HG02884 (cell line): Measurements from ENCODE around the gene SORL1-AS1.
"Not testable (repeated sequence)": the region's sequence is repeated elsewhere in the genome, so short reads cannot be mapped to it uniquely, and the experiment has no call there.

Source experiments
- ATAC-seq: cut with Tn5 transposase; IDR thresholded peaks from one replicate; pipeline ENCODE4 v1.9.1; 2021; ENCODE audit warnings: mild to moderate bottlenecking, moderate library complexity; ENCODE audit not compliant: unreplicated experiment

Gene SORL1-AS1

GRCh38 chr11:121431820-121432526 lies 20.8 kb downstream of the SORL1-AS1 start:
- peak; percentile 37 for ATAC-seq

DNA sequence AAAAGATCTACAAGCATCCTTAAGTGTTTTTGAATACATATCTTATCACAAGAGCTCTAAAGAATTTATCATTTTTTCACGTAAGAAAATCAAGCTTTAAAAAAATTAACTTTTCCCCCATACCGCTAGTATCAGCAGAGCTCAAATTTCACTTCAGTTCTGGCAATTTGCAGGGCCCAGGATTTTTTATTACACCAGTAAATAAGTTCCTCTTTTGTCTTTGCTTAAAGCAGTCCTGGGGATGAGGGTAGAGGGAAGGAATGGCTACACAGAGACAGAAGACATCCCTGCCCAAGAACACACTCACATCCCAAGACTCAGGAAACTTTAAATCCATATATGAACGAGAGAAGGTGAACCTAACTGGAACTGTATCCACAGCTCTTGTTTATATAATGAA lies 23.2 kb downstream of the SORL1-AS1 start:
- no peak for ATAC-seq

DNA sequence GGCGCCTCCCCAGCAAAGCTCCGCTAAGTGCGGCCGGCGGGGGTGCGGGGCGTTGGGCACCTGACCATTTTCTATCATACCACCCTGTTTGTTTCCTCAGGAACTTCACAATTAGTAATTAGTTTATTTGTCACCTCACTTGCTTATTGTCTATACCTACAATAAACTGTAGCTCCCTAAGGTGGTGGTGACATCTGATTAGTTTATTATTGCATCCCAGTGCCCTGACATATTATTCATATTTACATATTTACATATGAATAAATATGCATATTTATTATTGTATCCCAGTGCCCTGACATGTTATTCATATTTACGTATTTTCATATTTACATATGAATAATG lies 25.4 kb downstream of the SORL1-AS1 start:
- ATAC-seq = no peak

- ATAC-seq = no peak
These were observed 26.0 kb downstream of the SORL1-AS1 start for GRCh38 chr11:121426476-121427399.

DNA sequence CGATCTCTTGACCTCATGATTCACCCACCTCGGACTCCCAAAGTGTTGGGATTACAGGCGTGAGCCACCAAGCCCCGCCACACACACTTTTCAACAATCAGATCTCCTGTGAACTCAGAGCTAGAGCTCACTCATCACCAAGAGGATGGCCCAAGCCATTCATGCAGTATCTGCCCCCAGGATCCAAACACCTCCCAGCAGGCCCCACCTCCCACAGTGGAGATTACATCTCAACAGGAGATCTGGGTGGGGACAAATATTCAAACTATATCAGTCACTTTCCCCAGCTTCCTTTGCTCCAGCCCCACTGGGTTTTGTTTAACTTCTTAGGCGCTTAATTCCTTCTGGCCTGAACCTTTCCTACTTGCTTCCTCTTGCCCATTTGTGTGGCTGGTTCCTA lies 26.9 kb downstream of the SORL1-AS1 start:
- no peak for ATAC-seq

DNA sequence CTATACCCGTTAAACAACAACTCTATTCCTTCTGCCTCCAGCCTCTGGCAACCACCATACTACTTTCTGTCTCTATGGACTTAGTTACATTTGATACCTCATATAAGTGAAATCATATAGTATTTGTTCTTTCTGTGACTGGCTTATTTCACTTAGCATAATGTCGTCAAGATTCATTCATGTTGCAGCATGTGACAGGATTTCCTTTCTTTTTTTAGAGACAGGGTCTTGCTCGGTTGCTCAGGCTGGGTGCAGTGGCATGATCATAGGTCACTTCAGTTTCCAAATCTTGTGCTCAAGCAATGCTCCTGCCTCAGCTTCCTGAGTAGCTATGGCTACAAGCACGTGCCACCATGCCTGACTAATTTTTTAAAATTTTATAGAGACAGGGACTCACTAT lies 30.1 kb downstream of the SORL1-AS1 start:
- ATAC-seq = no peak

- no peak for ATAC-seq
These were observed 31.4 kb downstream of the SORL1-AS1 start for GRCh38 chr11:121421149-121421901.

GRCh38 chr11:121420398-121420797 lies 32.4 kb downstream of the SORL1-AS1 start:
- no peak for ATAC-seq

GRCh38 chr11:121419836-121420235 lies 32.9 kb downstream of the SORL1-AS1 start:
- no peak for ATAC-seq

- ATAC-seq = no peak
These were observed 34.1 kb downstream of the SORL1-AS1 start for GRCh38 chr11:121418625-121419114.

DNA sequence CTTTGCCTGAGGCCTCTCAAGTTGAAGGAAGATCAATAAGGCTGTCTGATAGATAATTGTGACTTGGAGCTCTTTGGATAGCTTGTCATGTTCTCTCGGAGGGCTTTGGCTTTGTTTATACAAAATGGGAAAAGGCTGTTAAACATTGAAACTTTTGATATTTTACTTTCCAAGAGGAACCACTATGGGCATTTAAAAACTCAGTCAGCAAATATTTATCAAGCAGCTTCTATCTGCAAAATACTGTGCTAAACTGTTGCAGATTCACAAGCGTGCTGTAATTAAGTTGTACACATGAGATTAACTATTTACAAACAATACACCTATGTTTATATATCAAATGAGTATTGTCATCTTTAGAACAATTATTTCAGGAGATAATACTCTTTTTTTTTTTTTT lies 35.2 kb downstream of the SORL1-AS1 start:
- no peak for ATAC-seq

DNA sequence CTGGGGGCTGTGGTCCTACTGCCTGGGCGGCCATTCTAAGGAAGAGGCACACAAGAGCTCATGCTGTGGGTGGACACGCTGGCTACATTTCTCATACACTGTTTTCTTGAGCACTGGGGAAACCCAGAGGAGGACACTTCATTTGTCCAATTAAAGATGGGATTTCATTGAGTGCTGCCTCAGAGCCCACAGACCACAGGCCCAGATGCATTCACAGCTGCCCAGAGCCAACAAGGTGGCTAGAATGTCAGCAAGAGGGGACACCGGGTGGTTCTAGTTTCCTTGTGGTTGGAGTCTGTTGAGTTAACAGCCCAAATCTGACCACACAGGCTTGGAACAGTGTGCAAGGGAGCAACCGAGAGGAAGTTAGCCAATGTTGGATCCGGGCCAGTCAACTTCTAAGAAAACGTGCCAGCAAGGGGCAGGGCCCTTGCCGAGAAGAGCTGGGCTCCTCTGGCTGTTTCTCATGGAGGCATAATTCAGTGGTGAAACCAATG lies 35.7 kb downstream of the SORL1-AS1 start:
- ATAC-seq = peak; percentile 53

DNA sequence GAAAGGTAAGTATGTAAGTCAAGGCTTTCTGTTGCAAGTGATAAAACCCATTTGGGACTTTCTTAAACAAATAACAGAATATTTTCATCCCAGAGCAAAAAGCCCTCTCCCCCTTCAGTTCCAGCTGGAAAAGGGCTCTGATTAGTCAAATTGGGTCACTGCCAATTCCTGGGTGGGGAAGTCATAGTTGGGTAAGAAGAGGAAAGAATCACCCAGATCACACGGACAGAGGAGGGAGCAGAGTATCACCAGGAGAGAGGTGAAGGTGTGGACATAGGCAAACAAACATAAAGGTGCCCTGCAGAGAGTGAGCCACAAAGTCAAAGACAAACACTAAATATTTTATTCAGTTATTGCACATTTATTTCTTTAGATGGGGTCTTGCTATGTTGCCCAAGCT lies 36.9 kb downstream of the SORL1-AS1 start:
- ATAC-seq = no peak

DNA sequence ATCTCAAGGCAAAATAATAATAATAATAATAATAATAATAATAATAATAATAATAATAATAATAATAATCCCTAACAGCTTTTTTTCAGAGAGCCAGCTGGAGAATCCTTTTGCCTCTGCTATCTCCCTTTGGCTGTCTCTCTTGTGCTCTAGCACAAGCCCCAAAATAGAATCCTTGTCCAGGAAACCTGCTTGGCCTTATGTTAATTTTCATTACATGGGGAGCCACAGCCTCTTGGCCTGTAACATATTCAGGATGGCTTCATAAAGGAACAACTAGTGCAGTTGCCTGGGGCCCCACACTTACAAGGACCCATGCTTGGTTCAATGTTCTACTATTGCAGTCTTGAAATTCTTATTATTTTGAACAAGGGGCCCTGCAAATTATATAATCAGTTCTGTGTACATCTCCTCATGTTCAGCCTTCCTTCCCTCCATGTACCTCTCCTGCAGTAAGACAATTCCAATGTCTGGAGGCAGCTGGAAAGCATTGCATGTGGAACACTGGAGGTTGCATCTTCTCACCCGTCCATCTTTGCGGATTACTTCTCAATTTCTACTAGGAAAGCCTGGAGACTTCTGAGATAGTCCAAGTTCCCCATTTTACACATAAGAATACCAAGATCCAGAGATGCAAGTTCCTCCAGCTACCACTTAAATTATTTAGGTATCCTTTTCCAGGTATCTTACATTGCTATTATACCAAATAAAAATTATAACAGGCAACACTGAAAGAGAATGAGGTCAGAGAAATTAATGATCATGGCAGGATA lies 38.4 kb downstream of the SORL1-AS1 start:
- no peak for ATAC-seq

- ATAC-seq = no peak
These were observed 39.9 kb downstream of the SORL1-AS1 start for GRCh38 chr11:121412711-121413415.

DNA sequence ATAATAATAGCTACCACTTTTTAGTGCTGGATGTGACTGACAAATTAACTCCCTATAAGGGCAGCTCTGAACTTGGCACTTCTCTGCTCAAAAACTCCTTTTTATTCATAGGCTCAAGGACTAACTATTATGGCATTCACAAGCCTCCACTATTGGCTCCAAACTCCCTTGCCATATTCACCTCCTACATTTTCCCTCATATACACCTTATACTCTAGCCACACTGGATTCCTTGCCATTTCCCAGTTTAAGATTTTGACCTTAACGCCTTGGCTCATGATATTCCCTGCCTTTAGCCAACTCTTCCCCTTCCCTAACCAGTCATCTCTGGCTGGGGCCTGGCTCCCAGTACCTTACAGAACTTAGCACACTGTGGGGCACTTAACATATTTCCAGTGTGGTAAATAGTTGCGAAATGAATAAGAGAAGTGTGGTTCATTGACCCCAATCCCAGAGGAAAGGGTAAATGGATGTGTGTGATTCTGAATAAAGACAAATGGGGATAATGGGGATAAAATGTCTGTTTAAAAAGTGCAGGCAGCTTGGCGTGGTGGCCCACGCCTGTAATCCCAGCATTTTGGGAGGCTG lies 40.7 kb downstream of the SORL1-AS1 start:
- no peak for ATAC-seq

DNA sequence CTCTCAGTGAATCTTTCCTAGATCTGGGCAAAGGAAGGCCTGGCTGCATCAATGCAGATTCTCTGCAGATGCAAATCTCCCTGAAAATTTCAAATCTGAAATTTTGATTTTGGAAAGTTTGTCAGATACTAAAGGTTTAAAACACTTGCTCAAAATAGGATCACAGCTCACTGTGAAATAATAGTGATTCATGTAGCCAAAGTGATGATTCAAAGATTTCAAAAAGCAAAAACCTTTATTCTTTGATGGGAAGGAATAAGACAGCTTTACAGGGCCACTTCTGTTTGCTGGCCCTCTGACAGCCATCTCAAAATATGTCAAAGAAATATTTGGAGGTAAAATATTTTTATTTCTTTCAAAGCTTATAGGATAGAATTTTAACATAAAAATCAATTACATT lies 41.4 kb downstream of the SORL1-AS1 start:
- not testable (repeated sequence) for ATAC-seq

DNA sequence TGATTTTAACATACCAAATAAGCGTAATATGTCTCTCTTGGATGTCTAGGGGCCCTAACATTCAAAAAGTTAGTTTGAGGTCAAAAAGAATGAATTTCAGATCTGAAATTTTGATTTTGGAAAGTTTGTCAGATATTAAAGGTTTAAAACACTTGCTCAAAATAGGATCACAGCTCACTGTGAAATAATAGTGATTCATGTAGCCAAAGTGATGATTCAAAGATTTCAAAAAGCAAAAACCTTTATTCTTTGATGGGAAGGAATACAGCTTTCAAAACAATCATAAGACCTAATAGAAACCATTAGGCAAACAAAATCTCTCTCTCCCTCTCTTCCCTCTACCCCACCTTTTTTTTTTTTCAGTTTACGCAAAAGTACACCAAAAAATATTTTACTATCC lies 42.7 kb downstream of the SORL1-AS1 start:
- ATAC-seq = not testable (repeated sequence)

GRCh38 chr11:121408830-121409229 lies 43.9 kb downstream of the SORL1-AS1 start:
- no peak for ATAC-seq
